ENCODE measurements around the gene GPBP1L1.

GPBP1L1 gene

GRCh38 chr1:45612941-45613579 lies 73.3 kb downstream of the GPBP1L1 start:
- no peak overlapping the region for H3K4me2 ChIP-seq (ENCODE audit: low read length)
- peaks cover 40% of the 10 kb centered on the region for H3K79me2 ChIP-seq (ENCODE audit: control insufficient read depth, low read length)
- H3K4me3 ChIP-seq (ENCODE audit: low read length), result no peak overlapping the region
- no peak for TF ChIP-seq CTCF (IDR thresholded peaks at IDR 0.05; ENCODE audit: low read depth, low read length, poor library complexity, severe bottlenecking)
- TF ChIP-seq EZH2phosphoT487 (IDR thresholded peaks at IDR 0.05; ENCODE audit: borderline replicate concordance, low read length), result no peak
- H3K9me2 ChIP-seq (replicated peaks; ENCODE audit: control insufficient read depth, low read length), result no peaks in the 10 kb centered on the region
- H3K9me3 ChIP-seq (ENCODE audit: control insufficient read depth, insufficient read depth, low read length), result no peaks in the 10 kb centered on the region
- H3K36me3 ChIP-seq (ENCODE audit: control insufficient read depth, low read length), result peaks cover 94% of the 10 kb centered on the region
- no peak overlapping the region for H3K27ac ChIP-seq (ENCODE audit: low read depth, low read length)
- H4K20me1 ChIP-seq (ENCODE audit: control insufficient read depth, insufficient read depth, low read depth, low read length), result peaks cover 12% of the 10 kb centered on the region
- no peaks in the 10 kb centered on the region for H3K27me3 ChIP-seq (ENCODE audit: control insufficient read depth, low read length)
- H3K4me1 ChIP-seq (ENCODE audit: control insufficient read depth, low read length), result peaks cover 53% of the 10 kb centered on the region
- peaks cover 42% of the 10 kb centered on the region for H3F3A ChIP-seq (ENCODE audit: control insufficient read depth, insufficient read depth)

- no peak for TF ChIP-seq EZH2phosphoT487 (IDR thresholded peaks at IDR 0.05; ENCODE audit: borderline replicate concordance, low read length)
- TF ChIP-seq CTCF (IDR thresholded peaks at IDR 0.05; ENCODE audit: low read depth, low read length, poor library complexity, severe bottlenecking), result no peak
- Histone ChIP-seq H3K9me3 (ENCODE audit: control insufficient read depth, insufficient read depth, low read length) (no peaks in the 10 kb centered on the region), H3K4me2 (ENCODE audit: low read length) (no peak overlapping the region), H3K36me3 (ENCODE audit: control insufficient read depth, low read length) (peaks cover 94% of the 10 kb centered on the region), H4K20me1 (ENCODE audit: control insufficient read depth, insufficient read depth, low read depth, low read length) (peaks cover 9% of the 10 kb centered on the region; the same call in 1 of the 2 replicates), H3K27ac (ENCODE audit: low read depth, low read length) (no peak overlapping the region), H3F3A (ENCODE audit: control insufficient read depth, insufficient read depth) (peaks cover 34% of the 10 kb centered on the region), H3K79me2 (ENCODE audit: control insufficient read depth, low read length) (peaks cover 62% of the 10 kb centered on the region), H3K27me3 (ENCODE audit: control insufficient read depth, low read length) (no peaks in the 10 kb centered on the region), H3K4me3 (ENCODE audit: low read length) (no peak overlapping the region), H3K4me1 (ENCODE audit: control insufficient read depth, low read length) (peaks cover 65% of the 10 kb centered on the region), H3K9me2 (replicated peaks; ENCODE audit: control insufficient read depth, low read length) (no peaks in the 10 kb centered on the region)
These were observed 75.6 kb downstream of the GPBP1L1 start for GRCh38 chr1:45610589-45611226.

GRCh38 chr1:45608175-45609156 lies 77.9 kb downstream of the GPBP1L1 start:
- H3F3A ChIP-seq (ENCODE audit: control insufficient read depth, insufficient read depth), result peaks cover 15% of the 10 kb centered on the region
- no peak overlapping the region for H3K4me2 ChIP-seq (ENCODE audit: low read length)
- no peaks in the 10 kb centered on the region for H3K9me3 ChIP-seq (ENCODE audit: control insufficient read depth, insufficient read depth, low read length)
- H3K4me3 ChIP-seq (ENCODE audit: low read length), result no peak overlapping the region
- H3K4me1 ChIP-seq (ENCODE audit: control insufficient read depth, low read length), result peaks cover 43% of the 10 kb centered on the region
- peaks cover 93% of the 10 kb centered on the region for H3K36me3 ChIP-seq (ENCODE audit: control insufficient read depth, low read length)
- no peak overlapping the region for H3K27ac ChIP-seq (ENCODE audit: low read depth, low read length)
- H3K27me3 ChIP-seq (ENCODE audit: control insufficient read depth, low read length), result no peaks in the 10 kb centered on the region
- no peaks in the 10 kb centered on the region for H3K9me2 ChIP-seq (replicated peaks; ENCODE audit: control insufficient read depth, low read length)
- TF ChIP-seq CTCF (IDR thresholded peaks at IDR 0.05; ENCODE audit: low read depth, low read length, poor library complexity, severe bottlenecking) (no peak), EZH2phosphoT487 (IDR thresholded peaks at IDR 0.05; ENCODE audit: borderline replicate concordance, low read length) (no peak)
- H3K79me2 ChIP-seq (ENCODE audit: control insufficient read depth, low read length), result peaks cover 79% of the 10 kb centered on the region
- H4K20me1 ChIP-seq (ENCODE audit: control insufficient read depth, insufficient read depth, low read depth, low read length), result peaks cover 4% of the 10 kb centered on the region; the same call in 1 of the 2 replicates

All from DOHH2 (cell line).